B cell (primary cell): ENCODE results near the gene BMPER. TPM values are rescaled to one million over a fixed set of nuclear protein-coding genes. Genes with fewer than 3 reads are reported as not detected.

Experiments
- ATAC-seq: fragments of 200-7000 bp; cut with Tn5 transposase; one replicate; pipeline ENCODE4 v1.10.0; 2021; ENCODE audit warnings: low read depth, mild to moderate bottlenecking, moderate number of reproducible peaks, moderate library complexity
- CTCF ChIA-PET: fragments of 350-600 bp; sonication (Branson Sonifier 250); formaldehyde crosslinking; loops from one replicate; lab custom pipeline; 2021; ENCODE audit warnings: antibody characterized with exemption, inconsistent platforms; lab: Charles Lee
- POLR2A ChIA-PET: fragments of 350-600 bp; sonication (Branson Sonifier 250); formaldehyde crosslinking; loops from one replicate; lab custom pipeline; 2021; ENCODE audit warnings: antibody characterized with exemption; lab: Charles Lee
- DNase-seq: peaks from one replicate; pipeline ENCODE4 v3.0.0; 2013
- H2AFZ ChIP-seq: 2 replicates; pipeline ENCODE4 v1.6.1; 2012; ENCODE audit warnings: mild to moderate bottlenecking, low read depth, low read length; ENCODE audit not compliant: insufficient read depth, poor library complexity, severe bottlenecking
- H3K27ac ChIP-seq, 2 donors: 1 replicate in 1 of 2; 2 replicates in 1 of 2; pipeline ENCODE4 v1.5.1; 2012 to 2013; ENCODE audit warnings: low read length in 2 of 2, mild to moderate bottlenecking in 2 of 2, moderate library complexity in 1 of 2
- H3K27me3 ChIP-seq, 4 experiments: fragments of 200-600 bp in 1 of 4; sonication (generic) in 1 of 4; replicated peaks in 1 of 4; 1 replicate in 2 of 4; 2 replicates in 2 of 4; pipeline versions ENCODE4 v1.6.1 to v1.7.0; 2013 to 2016; ENCODE audit warnings: low read length in 3 of 4, mild to moderate bottlenecking in 2 of 4, mixed read lengths in 1 of 4, moderate library complexity in 1 of 4; ENCODE audit not compliant: insufficient read depth in 4 of 4, control insufficient read depth in 3 of 4; ENCODE audit errors: control extremely low read depth in 1 of 4
- H3K36me3 ChIP-seq, 2 experiments: replicated peaks in 1 of 2; 1 replicate in 1 of 2; 2 replicates in 1 of 2; pipeline versions ENCODE4 v1.6.1 to v1.7.1; 2013; ENCODE audit warnings: low read length in 1 of 2; ENCODE audit not compliant: insufficient read depth in 2 of 2, control insufficient read depth in 1 of 2; ENCODE audit errors: control extremely low read depth in 1 of 2, extremely low read depth in 1 of 2
- H3K4me1 ChIP-seq, 2 donors: fragments of 200-600 bp in 1 of 2; sonication (generic) in 1 of 2; 1 replicate in 1 of 2; 2 replicates in 1 of 2; pipeline versions ENCODE4 v1.5.1 to v1.6.1; 2013 to 2017; ENCODE audit warnings: low read length in 2 of 2; ENCODE audit not compliant: control insufficient read depth in 2 of 2, insufficient read depth in 2 of 2
- H3K4me2 ChIP-seq: replicated peaks from 2 replicates; pipeline ENCODE3; 2012; ENCODE audit warnings: mild to moderate bottlenecking, low read depth, low read length; ENCODE audit not compliant: poor library complexity, severe bottlenecking
- H3K4me3 ChIP-seq, 5 experiments: fragments of 200-600 bp in 1 of 5; sonication (generic) in 1 of 5; 1 replicate in 3 of 5; 2 replicates in 2 of 5; pipeline versions ENCODE4 v1.5.1 to v1.7.0; 2011 to 2016; ENCODE audit warnings: low read length in 4 of 5, mild to moderate bottlenecking in 4 of 5, low read depth in 2 of 5, control low read depth in 1 of 5, moderate library complexity in 1 of 5; ENCODE audit not compliant: insufficient read depth in 1 of 5; ENCODE audit errors: control extremely low read depth in 1 of 5, extremely low read depth in 1 of 5
- H3K79me2 ChIP-seq: fragments of 200-600 bp; sonication (generic); one replicate; pipeline ENCODE4 v1.6.0; 2016; ENCODE audit warnings: low read length; ENCODE audit not compliant: control insufficient read depth, insufficient read depth
- H3K9ac ChIP-seq: fragments of 200-600 bp; sonication (generic); 2 replicates; pipeline ENCODE4 v1.6.1; 2017; ENCODE audit warnings: mild to moderate bottlenecking, low read length, moderate library complexity
- H3K9me3 ChIP-seq, 3 donors: one replicate each; pipeline versions ENCODE4 v1.6.1 to v1.7.1; 2013; ENCODE audit warnings: low read length in 2 of 3; ENCODE audit not compliant: control insufficient read depth in 2 of 3, insufficient read depth in 1 of 3; ENCODE audit errors: control extremely low read depth in 1 of 3
- H4K20me1 ChIP-seq: 2 replicates; pipeline ENCODE4 v1.6.0; 2012; ENCODE audit warnings: mild to moderate bottlenecking, low read length; ENCODE audit not compliant: insufficient read depth, control insufficient read depth, poor library complexity, severe bottlenecking
- H3K27ac Mint-ChIP-seq: one replicate; pipeline ENCODE4 v1.8.0; 2021; ENCODE audit warnings: mixed read lengths
- H3K27me3 Mint-ChIP-seq: one replicate; pipeline ENCODE4 v1.8.0; 2021; ENCODE audit warnings: mixed read lengths
- H3K4me1 Mint-ChIP-seq: one replicate; pipeline ENCODE4 v1.8.0; 2021; ENCODE audit warnings: mixed read lengths
- H3K4me3 Mint-ChIP-seq: one replicate; pipeline ENCODE4 v1.8.0; 2021; ENCODE audit warnings: mixed read lengths
- H3K9me3 Mint-ChIP-seq: one replicate; pipeline ENCODE4 v1.8.0; 2022; ENCODE audit warnings: mixed read lengths; ENCODE audit not compliant: insufficient read depth
- CTCF ChIP-seq: fragments of 200-600 bp; IDR thresholded peaks from one replicate; pipeline ENCODE4 v1.8.0; 2022; ENCODE audit warnings: antibody characterized with exemption, mild to moderate bottlenecking
- EZH2 ChIP-seq: IDR thresholded peaks from 2 replicates; pipeline ENCODE4 v1.6.1; 2012; ENCODE audit warnings: borderline replicate concordance, low read depth, mild to moderate bottlenecking, moderate library complexity, low read length; ENCODE audit not compliant: insufficient read depth, poor library complexity, severe bottlenecking
- WGBS: methylation state at CpG from one replicate; pipeline ENCODE4 v1.1.5; 2013; ENCODE audit warnings: missing lambda C conversion rate; ENCODE audit not compliant: insufficient coverage; 5-methylcytosine and 5-hydroxymethylcytosine counted together
- intact Hi-C: fragments of 100-400 bp; cut with micrococcal nuclease; formaldehyde crosslinking; loops from one replicate; pipeline ENCODE4 v1.10.0; 2022
- polyA plus RNA-seq: library from polyadenylated mRNA; depleted of rRNA; stranded (reverse); fragments of >200 nt; gene quantifications from 2 replicates; pipeline ENCODE4 v1.2.3, GENCODE V29; 2012
- total RNA-seq, 2 donors: library from RNA; stranded (reverse); fragments of 120-200 nt in 1 of 2; gene quantifications; 1 replicate in 1 of 2; 2 replicates in 1 of 2; pipeline versions ENCODE4 v1.2.3 to v1.2.4, GENCODE V29; 2013 to 2022

The BMPER gene
- total and polyA plus RNA-seq, 2 donors (not counting 1 experiment from before 2014, with no cell fraction given): not detected

- H4K20me1 ChIP-seq: no peaks in the 10 kb centered on the region
- CTCF ChIA-PET: no interaction called here
Observed at GRCh38 chr7:34073676-34074075, 168.3 kb downstream of the BMPER start.

GRCh38 chr7:34074421-34074820, 169.1 kb downstream of the BMPER start:
- CTCF ChIA-PET: no interaction called here
- H3K4me2 ChIP-seq: no peak overlapping the region
- TF ChIP-seq CTCF (no peak), EZH2 (no peak)

More at GRCh38 chr7:34073676-34074075, 168.3 kb downstream of the BMPER start:
- no peak for TF ChIP-seq EZH2
- no peak for TF ChIP-seq CTCF
- no peaks in the 10 kb centered on the region for H3K9me3 Mint-ChIP-seq
- Histone ChIP-seq H3K36me3 (no peaks in the 10 kb centered on the region), H3K27ac (no peak overlapping the region), H2AFZ (no peak overlapping the region), H3K9ac (no peak overlapping the region), H3K4me2 (no peak overlapping the region), H3K27me3 (no peaks in the 10 kb centered on the region), H3K4me3 (no peak overlapping the region), H3K4me1 (no peaks in the 10 kb centered on the region), H3K79me2 (no peaks in the 10 kb centered on the region), H3K9me3 (peaks cover 0 to 4% (median 0%) of the 10 kb centered on the region in 3 donors)
- intact Hi-C loops: no loop called here
- no peaks in the 10 kb centered on the region for H3K4me1 Mint-ChIP-seq
- no peaks in the 10 kb centered on the region for H3K27me3 Mint-ChIP-seq
- DNase-seq (no peak), ATAC-seq (no peak)
- 88% methylated on average over 2 of the region's 2 CpGs for WGBS
- POLR2A ChIA-PET: no interaction called here
- H3K4me3 Mint-ChIP-seq: no peak overlapping the region
- no peak overlapping the region for H3K27ac Mint-ChIP-seq

More at GRCh38 chr7:34074421-34074820, 169.1 kb downstream of the BMPER start:
- Histone ChIP-seq H3K4me1 (no peaks in the 10 kb centered on the region), H2AFZ (no peak overlapping the region), H3K9ac (no peak overlapping the region), H3K79me2 (no peaks in the 10 kb centered on the region), H3K27ac (no peak overlapping the region), H3K36me3 (no peaks in the 10 kb centered on the region), H3K4me3 (no peak overlapping the region), H4K20me1 (no peaks in the 10 kb centered on the region), H3K27me3 (no peaks in the 10 kb centered on the region), H3K9me3 (peaks cover 0 to 4% (median 0%) of the 10 kb centered on the region in 3 donors)
- WGBS: 80% methylated on average over 5 of the region's 7 CpGs
- H3K4me1 Mint-ChIP-seq: no peaks in the 10 kb centered on the region
- intact Hi-C loops: no loop called here
- POLR2A ChIA-PET: no interaction called here
- no peak for DNase-seq
- H3K9me3 Mint-ChIP-seq: no peaks in the 10 kb centered on the region
- no peak overlapping the region for H3K27ac Mint-ChIP-seq
- no peak overlapping the region for H3K4me3 Mint-ChIP-seq
- ATAC-seq: no peak
- H3K27me3 Mint-ChIP-seq: no peaks in the 10 kb centered on the region
